Ovary (tissue), 9 donors: ENCODE data around the gene GPC3. TPM values are rescaled to one million over a fixed set of nuclear protein-coding genes. Genes with fewer than 3 reads are reported as not detected.

Experiments
- DNase-seq, 5 donors: peaks; one replicate each; pipeline ENCODE4 v3.0.0-alpha.2; 2019 to 2020
- H3K27ac ChIP-seq, 2 donors: fragments of 200-600 bp; one replicate each; pipeline versions ENCODE4 v1.5.1 to v1.8.0; 2019 to 2022
- H3K27me3 ChIP-seq: fragments of 200-600 bp; one replicate; pipeline ENCODE4 v1.8.0; 2022
- H3K36me3 ChIP-seq: fragments of 200-600 bp; sonication (generic); one replicate; pipeline ENCODE4 v1.5.1; 2019
- H3K4me1 ChIP-seq: one replicate; pipeline ENCODE4 v1.8.1; 2013; ENCODE audit warnings: mild to moderate bottlenecking, moderate library complexity; ENCODE audit not compliant: insufficient read depth
- H3K4me3 ChIP-seq: fragments of 200-600 bp; sonication (generic); one replicate; pipeline ENCODE4 v1.5.1; 2017
- H3K9me3 ChIP-seq, 2 donors: fragments of 200-600 bp in 1 of 2; sonication (generic) in 1 of 2; one replicate each; pipeline versions ENCODE4 v1.5.1 to v1.8.1; 2013 to 2019; ENCODE audit warnings: mild to moderate bottlenecking in 1 of 2, moderate library complexity in 1 of 2
- EP300 ChIP-seq: sonication (generic); formaldehyde crosslinking; IDR thresholded peaks from one replicate; pipeline ENCODE4 v1.6.1; 2017; ENCODE audit warnings: antibody characterized with exemption
- POLR2A ChIP-seq: fragments of 450-650 bp; IDR thresholded peaks from one replicate; pipeline ENCODE4 v1.6.1; 2017; ENCODE audit warnings: antibody characterized with exemption, mild to moderate bottlenecking, moderate library complexity
- WGBS, 3 donors: extraction: QIAGEN DNeasy Blood & Tissue Kit in 1 of 3; methylation state at CpG; one replicate each; pipeline versions ENCODE4 v1.1.5 to v1.1.7; 2013 to 2017; 5-methylcytosine and 5-hydroxymethylcytosine counted together
- intact Hi-C, 4 donors: fragments of 100-400 bp; cut with DNase I; formaldehyde crosslinking; loops; one replicate each; pipeline versions ENCODE4 v1.11.0 to v1.15.1; 2022 to 2023
- polyA plus RNA-seq, 2 donors: library from polyadenylated mRNA; stranded (reverse); fragments of 200-250 nt in 1 of 2; fragments of 350-450 nt in 1 of 2; fragmentation: Illumina TruSeq in 1 of 2; extraction: RNeasy Lipid Tissue Mini Kit (QIAGEN cat#74804) in 1 of 2; gene quantifications; one replicate each; pipeline ENCODE4 v1.2.3, GENCODE V29; 2013 to 2014
- total RNA-seq, 7 donors: library from RNA; depleted of rRNA in 2 of 7; stranded (reverse); fragments of >200 nt in 2 of 7; fragmentation: NEBNext Ultra II Directional in 3 of 7; extraction: Animal tissue kit (Norgen Biotek cat#: 25700) in 3 of 7; gene quantifications; one replicate each; pipeline versions ENCODE4 v1.1.0 to v1.2.4, GENCODE V29; 2016 to 2023
- TF ChIP-seq, protein P1 (sequence below), 3 donors: fragments of 450-650 bp in 2 of 3; fragments of 200-600 bp in 1 of 3; IDR thresholded peaks; one replicate each; pipeline versions ENCODE4 v1.5.1 to v1.8.0; 2016 to 2022; ENCODE audit warnings: antibody characterized with exemption in 3 of 3, mild to moderate bottlenecking in 1 of 3
- donor health status: DM: no; HTN: no; CAD: no; lungs with moderate emphysema.
- donor health status: DM: no; HTN: no; CAD: no.
- donor health status: Bipolar disorder and iron deficiency.
- donor health status: DM: yes; HTN: yes; CAD: no.
- donor health status: DM: no; HTN: no; CAD: no.
- donor health status: DM: yes; HTN: yes; CAD: no.

The GPC3 gene
- total and polyA plus RNA-seq, 9 donors: 4.5 to 91.8 (median 12.1) TPM

DNA sequence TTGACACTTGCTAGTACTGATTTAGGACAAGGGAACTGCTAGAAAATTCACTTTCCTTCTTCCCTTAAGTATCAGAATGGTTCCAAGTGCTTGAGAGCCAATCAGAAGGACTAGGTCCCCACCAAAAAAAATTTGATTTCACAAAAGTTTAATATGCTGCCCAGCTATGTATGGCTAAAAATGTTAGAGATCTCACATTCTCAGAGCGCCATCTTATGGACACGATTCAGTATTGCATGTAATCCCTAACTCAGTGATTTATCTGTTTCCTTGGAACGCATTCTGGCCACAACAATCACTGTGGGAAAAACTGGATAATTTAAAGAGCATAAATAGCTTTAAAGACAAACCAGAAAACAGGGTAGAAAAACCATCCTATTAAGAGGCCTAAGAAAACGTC lies 315.0 kb downstream of the GPC3 start:
- Histone ChIP-seq H3K4me3 (no peak overlapping the region), H3K27ac (no peak overlapping the region), H3K9me3 (no peaks in the 10 kb centered on the region), H3K27me3 (no peaks in the 10 kb centered on the region), H3K4me1 (no peaks in the 10 kb centered on the region), H3K36me3 (no peaks in the 10 kb centered on the region)
- peak in 1 of 5 donors; percentile 33 for DNase-seq
- intact Hi-C loops: loop anchor here in 2 of 4 donors (10.0 kb wide), 2 partner anchors 336 to 666 kb away; no protein-coding TSS in a partner anchor
- WGBS, 3 donors: 0 to 2% (median 1%) methylated on average over 4 of the region's 4 CpGs
- no peak for TF ChIP-seq EP300
- TF ChIP-seq, protein P1, sequence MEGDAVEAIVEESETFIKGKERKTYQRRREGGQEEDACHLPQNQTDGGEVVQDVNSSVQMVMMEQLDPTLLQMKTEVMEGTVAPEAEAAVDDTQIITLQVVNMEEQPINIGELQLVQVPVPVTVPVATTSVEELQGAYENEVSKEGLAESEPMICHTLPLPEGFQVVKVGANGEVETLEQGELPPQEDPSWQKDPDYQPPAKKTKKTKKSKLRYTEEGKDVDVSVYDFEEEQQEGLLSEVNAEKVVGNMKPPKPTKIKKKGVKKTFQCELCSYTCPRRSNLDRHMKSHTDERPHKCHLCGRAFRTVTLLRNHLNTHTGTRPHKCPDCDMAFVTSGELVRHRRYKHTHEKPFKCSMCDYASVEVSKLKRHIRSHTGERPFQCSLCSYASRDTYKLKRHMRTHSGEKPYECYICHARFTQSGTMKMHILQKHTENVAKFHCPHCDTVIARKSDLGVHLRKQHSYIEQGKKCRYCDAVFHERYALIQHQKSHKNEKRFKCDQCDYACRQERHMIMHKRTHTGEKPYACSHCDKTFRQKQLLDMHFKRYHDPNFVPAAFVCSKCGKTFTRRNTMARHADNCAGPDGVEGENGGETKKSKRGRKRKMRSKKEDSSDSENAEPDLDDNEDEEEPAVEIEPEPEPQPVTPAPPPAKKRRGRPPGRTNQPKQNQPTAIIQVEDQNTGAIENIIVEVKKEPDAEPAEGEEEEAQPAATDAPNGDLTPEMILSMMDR (IDR thresholded peaks at IDR 0.05): peak; percentile 46 to 74 (median 69)
- TF ChIP-seq POLR2A: no peak

DNA sequence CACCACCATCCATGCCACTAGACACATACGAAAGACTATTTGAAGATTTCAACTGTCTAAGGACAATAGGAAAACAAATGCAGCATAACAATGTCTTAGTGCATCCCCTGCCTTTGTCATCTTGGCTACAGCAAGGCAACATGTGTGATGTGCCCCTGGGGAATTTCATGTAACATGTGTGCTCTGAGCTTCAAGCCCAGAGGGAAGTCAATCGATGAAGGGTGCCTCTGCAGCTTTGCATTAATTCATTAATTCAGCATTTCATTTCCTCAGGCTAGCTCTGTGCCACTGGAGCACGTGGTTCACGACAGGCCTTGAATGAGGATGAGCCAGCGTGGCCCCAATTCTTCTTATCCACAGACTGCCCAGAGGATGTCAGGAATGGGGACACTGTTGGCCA lies 316.2 kb downstream of the GPC3 start:
- intact Hi-C loops: loop anchor here in 1 of 4 donors (10.0 kb wide), 2 partner anchors 264 to 334 kb away; no protein-coding TSS in a partner anchor
- Histone ChIP-seq H3K4me1 (no peaks in the 10 kb centered on the region), H3K9me3 (no peaks in the 10 kb centered on the region), H3K4me3 (no peak overlapping the region), H3K36me3 (no peaks in the 10 kb centered on the region), H3K27ac (no peak overlapping the region), H3K27me3 (no peaks in the 10 kb centered on the region)
- no peak for TF ChIP-seq EP300
- TF ChIP-seq, protein P1 (IDR thresholded peaks at IDR 0.05): no peak
- no peak for TF ChIP-seq POLR2A
- 71 to 89% (median 79%) methylated on average over 5 of the region's 5 CpGs for WGBS, 3 donors
- no peak for DNase-seq

DNA sequence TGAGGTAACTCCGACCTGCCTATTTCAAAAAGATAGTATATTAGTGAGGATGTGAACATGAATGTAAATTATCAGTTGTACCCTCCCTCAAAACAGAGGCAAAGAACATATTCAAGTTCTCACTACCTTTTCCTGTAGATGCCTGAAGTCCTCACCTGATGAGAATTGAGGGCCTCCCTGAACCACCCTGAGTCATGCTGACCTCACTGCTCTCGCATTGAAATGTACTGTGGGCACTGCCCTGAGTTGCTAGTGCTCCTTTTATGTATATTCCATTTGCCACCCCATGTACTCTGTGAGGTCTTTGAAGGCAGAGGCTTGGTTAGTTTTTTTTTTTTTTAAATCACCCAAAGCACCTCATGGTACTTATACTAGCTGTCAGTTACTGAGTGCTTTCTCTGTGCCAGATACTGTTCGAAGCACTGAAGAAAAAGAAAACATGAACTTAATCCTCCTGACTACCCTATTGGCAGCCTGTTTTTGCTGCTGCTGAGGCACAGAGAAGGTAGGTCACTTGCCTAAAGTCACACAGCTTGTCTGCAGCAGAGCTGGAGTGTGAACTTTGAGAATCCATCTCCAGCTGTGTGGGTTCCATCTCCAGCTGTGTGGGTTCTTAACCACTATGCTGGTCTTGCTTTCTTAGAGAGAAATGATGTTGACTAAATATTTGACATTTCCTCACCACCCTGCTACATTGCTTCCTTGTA lies 317.0 kb downstream of the GPC3 start:
- no peak for DNase-seq
- H3K27me3 ChIP-seq: no peaks in the 10 kb centered on the region
- no peaks in the 10 kb centered on the region for H3K9me3 ChIP-seq
- no peak overlapping the region for H3K4me3 ChIP-seq
- intact Hi-C loops: loop anchor here in 1 of 4 donors (10.0 kb wide), 2 partner anchors 264 to 334 kb away; no protein-coding TSS in a partner anchor
- TF ChIP-seq POLR2A (no peak), EP300 (no peak)
- TF ChIP-seq, protein P1 (IDR thresholded peaks at IDR 0.05): no peak
- H3K27ac ChIP-seq: no peak overlapping the region
- no peaks in the 10 kb centered on the region for H3K4me1 ChIP-seq
- 79 to 90% (median 86%) methylated on average over 3 of the region's 3 CpGs for WGBS, 3 donors
- H3K36me3 ChIP-seq: no peaks in the 10 kb centered on the region

DNA sequence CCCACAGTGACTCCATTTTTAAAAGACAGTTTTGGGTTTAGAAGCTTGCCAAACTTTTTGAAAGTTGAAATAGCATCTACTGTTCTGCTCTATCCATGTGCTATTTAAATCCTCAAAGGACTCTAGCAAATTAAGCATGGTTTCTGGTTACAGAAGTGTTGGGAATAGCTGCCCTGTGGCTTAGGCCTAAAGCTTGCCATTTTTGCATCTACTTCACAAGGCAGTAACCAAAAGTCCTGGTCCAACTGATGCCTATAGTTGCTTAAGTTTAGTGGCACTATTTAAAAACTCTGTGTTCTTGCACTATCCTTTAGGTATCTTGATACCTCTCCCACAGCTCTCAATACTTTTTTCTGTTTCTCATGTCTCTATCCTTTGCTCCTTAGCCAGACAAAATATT lies 319.1 kb downstream of the GPC3 start:
- no peak overlapping the region for H3K4me3 ChIP-seq
- no peaks in the 10 kb centered on the region for H3K9me3 ChIP-seq
- no peaks in the 10 kb centered on the region for H3K4me1 ChIP-seq
- no peaks in the 10 kb centered on the region for H3K27me3 ChIP-seq
- intact Hi-C loops: loop anchor here in 1 of 4 donors (10.0 kb wide), 2 partner anchors 261 to 331 kb away; no protein-coding TSS in a partner anchor
- H3K27ac ChIP-seq: no peak overlapping the region
- no peak for DNase-seq
- H3K36me3 ChIP-seq: no peaks in the 10 kb centered on the region
- TF ChIP-seq, protein P1 (IDR thresholded peaks at IDR 0.05): no peak
- TF ChIP-seq EP300 (no peak), POLR2A (no peak)
